H9 (cell line): ENCODE results near the gene MAST4. TPM values are rescaled to one million over a fixed set of nuclear protein-coding genes. Genes with fewer than 3 reads are reported as not detected.

ENCODE experiments used
- DNase-seq: peaks from one replicate; pipeline ENCODE4 v3.0.0-alpha.2; 2017
- H2AFZ ChIP-seq: one replicate; pipeline ENCODE4 v1.6.1; 2013; ENCODE audit warnings: mild to moderate bottlenecking, low read length, control low read depth, moderate library complexity
- H2AK5ac ChIP-seq: 2 replicates; pipeline ENCODE4 v1.6.1; 2013; ENCODE audit warnings: low read length, control low read depth, mixed read lengths; ENCODE audit not compliant: insufficient read length
- H2BK120ac ChIP-seq: one replicate; pipeline ENCODE4 v1.6.1; 2013; ENCODE audit warnings: low read depth, mild to moderate bottlenecking, low read length, control low read depth, inconsistent platforms; ENCODE audit not compliant: poor library complexity, severe bottlenecking
- H2BK12ac ChIP-seq: 2 replicates; pipeline ENCODE4 v1.6.1; 2013; ENCODE audit warnings: low read length, control low read depth, mixed read lengths, low read depth; ENCODE audit not compliant: insufficient read length
- H2BK15ac ChIP-seq: 2 replicates; pipeline ENCODE4 v1.6.1; 2013; ENCODE audit warnings: low read depth, low read length, control low read depth
- H2BK20ac ChIP-seq: one replicate; pipeline ENCODE4 v1.6.1; 2013; ENCODE audit warnings: low read depth, mild to moderate bottlenecking, low read length, control low read depth, inconsistent platforms; ENCODE audit not compliant: poor library complexity, severe bottlenecking
- H2BK5ac ChIP-seq: 2 replicates; pipeline ENCODE4 v1.6.1; 2013; ENCODE audit warnings: low read length, control low read depth, mixed read lengths; ENCODE audit not compliant: insufficient read length
- H3K14ac ChIP-seq: 2 replicates; pipeline ENCODE4 v1.6.1; 2013; ENCODE audit warnings: low read length, control low read depth; ENCODE audit not compliant: insufficient read depth
- H3K18ac ChIP-seq: 2 replicates; pipeline ENCODE4 v1.6.1; 2013; ENCODE audit warnings: low read depth, mild to moderate bottlenecking, mixed read lengths, low read length, control low read depth; ENCODE audit not compliant: insufficient read length
- H3K23ac ChIP-seq: 2 replicates; pipeline ENCODE4 v1.6.1; 2013; ENCODE audit warnings: low read length, control low read depth, mixed read lengths, low read depth; ENCODE audit not compliant: insufficient read length
- H3K23me2 ChIP-seq: 2 replicates; pipeline ENCODE4 v1.6.1; 2013; ENCODE audit warnings: low read depth, mild to moderate bottlenecking, mixed read lengths, low read length, control low read depth; ENCODE audit not compliant: insufficient read length, poor library complexity, severe bottlenecking
- H3K27ac ChIP-seq: 2 replicates; pipeline ENCODE4 v1.5.1; 2013; ENCODE audit warnings: low read length, control low read depth, mixed read lengths, low read depth; ENCODE audit not compliant: insufficient read length
- H3K27me3 ChIP-seq: 2 replicates; pipeline ENCODE4 v1.6.1; 2013; ENCODE audit warnings: low read length, control low read depth, inconsistent platforms; ENCODE audit not compliant: insufficient read depth
- H3K4ac ChIP-seq: 2 replicates; pipeline ENCODE4 v1.6.1; 2013; ENCODE audit warnings: low read depth, mild to moderate bottlenecking, control low read depth, inconsistent platforms, low read length, moderate library complexity
- H3K4me1 ChIP-seq: 2 replicates; pipeline ENCODE4 v1.6.1; 2013; ENCODE audit warnings: low read length, control low read depth, inconsistent platforms; ENCODE audit not compliant: insufficient read depth
- H3K4me2 ChIP-seq: 2 replicates; pipeline ENCODE4 v1.6.1; 2013; ENCODE audit warnings: low read length, control low read depth, mixed read lengths; ENCODE audit not compliant: insufficient read length, insufficient read depth
- H3K56ac ChIP-seq: 2 replicates; pipeline ENCODE4 v1.6.1; 2013; ENCODE audit warnings: low read depth, mild to moderate bottlenecking, mixed read lengths, low read length, control low read depth; ENCODE audit not compliant: insufficient read length
- H3K79me1 ChIP-seq: 2 replicates; pipeline ENCODE4 v1.6.1; 2013; ENCODE audit warnings: low read depth, mild to moderate bottlenecking, moderate library complexity, low read length, control low read depth, inconsistent platforms; ENCODE audit not compliant: insufficient read depth, poor library complexity, severe bottlenecking
- H3K79me2 ChIP-seq: 2 replicates; pipeline ENCODE4 v1.6.1; 2013; ENCODE audit warnings: low read length, control low read depth, inconsistent platforms; ENCODE audit not compliant: insufficient read depth
- H3K9ac ChIP-seq: 2 replicates; pipeline ENCODE4 v1.6.1; 2013; ENCODE audit warnings: low read length, control low read depth, mixed read lengths; ENCODE audit not compliant: insufficient read length; ENCODE audit errors: extremely low read depth
- H3K9me3 ChIP-seq: one replicate; pipeline ENCODE4 v1.6.1; 2013; ENCODE audit warnings: low read depth, low read length, inconsistent platforms; ENCODE audit not compliant: control insufficient read depth
- H3T11ph ChIP-seq: one replicate; pipeline ENCODE4 v1.6.1; 2013; ENCODE audit warnings: mild to moderate bottlenecking, low read length, control low read depth, inconsistent platforms
- H4K20me1 ChIP-seq: one replicate; pipeline ENCODE4 v1.6.1; 2013; ENCODE audit not compliant: control insufficient read depth, insufficient read length, insufficient read depth
- H4K5ac ChIP-seq: 2 replicates; pipeline ENCODE4 v1.6.1; 2013; ENCODE audit warnings: low read depth, mild to moderate bottlenecking, mixed read lengths, low read length, control low read depth; ENCODE audit not compliant: insufficient read length
- H4K8ac ChIP-seq: replicated peaks from 2 replicates; pipeline ENCODE4 v1.6.1; 2013; ENCODE audit warnings: low read length, control low read depth, mixed read lengths, low read depth; ENCODE audit not compliant: insufficient read length
- H4K91ac ChIP-seq: 2 replicates; pipeline ENCODE4 v1.6.1; 2013; ENCODE audit warnings: low read depth, mild to moderate bottlenecking, moderate library complexity, mixed read lengths, low read length, control low read depth; ENCODE audit not compliant: insufficient read length
- H3K27ac Mint-ChIP-seq, 3 experiments: 2 replicates in 2 of 3; 3 replicates in 1 of 3; pipeline ENCODE4 v1.8.0; 2020 to 2021; ENCODE audit warnings: mixed read lengths in 3 of 3, mild to moderate bottlenecking in 1 of 3, moderate library complexity in 1 of 3
- H3K27me3 Mint-ChIP-seq: 2 replicates; pipeline ENCODE4 v1.8.0; 2021; ENCODE audit warnings: low read depth, mild to moderate bottlenecking, moderate library complexity, mixed read lengths
- H3K36me3 Mint-ChIP-seq, 3 experiments: 2 replicates in 2 of 3; 3 replicates in 1 of 3; pipeline ENCODE4 v1.8.0; 2020 to 2021; ENCODE audit warnings: low read depth in 3 of 3, mixed read lengths in 3 of 3; ENCODE audit not compliant: insufficient read depth in 1 of 3
- H3K4me1 Mint-ChIP-seq, 2 experiments: 2 replicates each; pipeline ENCODE4 v1.8.0; 2020; ENCODE audit warnings: mixed read lengths in 2 of 2
- H3K4me3 Mint-ChIP-seq, 2 experiments: 2 replicates in 1 of 2; 3 replicates in 1 of 2; pipeline ENCODE4 v1.8.0; 2020 to 2021; ENCODE audit warnings: mild to moderate bottlenecking in 2 of 2, mixed read lengths in 2 of 2, moderate library complexity in 1 of 2
- H3K9me3 Mint-ChIP-seq, 2 experiments: 2 replicates in 1 of 2; 3 replicates in 1 of 2; pipeline ENCODE4 v1.8.0; 2020; ENCODE audit warnings: mild to moderate bottlenecking in 2 of 2, mixed read lengths in 2 of 2, moderate library complexity in 1 of 2
- WGBS: extraction: QIAGEN DNeasy Blood & Tissue Kit; methylation state at CpG from one replicate; pipeline ENCODE4 v1.1.7; 2013; ENCODE audit warnings: missing lambda C conversion rate, low lambda C conversion rate, mixed read lengths; ENCODE audit not compliant: insufficient read length; ENCODE audit errors: extremely low coverage; 5-methylcytosine and 5-hydroxymethylcytosine counted together
- total RNA-seq: library from RNA; stranded (reverse); gene quantifications from 2 replicates; pipeline ENCODE4 v1.2.1, GENCODE V29; 2021
- TF ChIP-seq, protein P1 (sequence below): fragments of 200-600 bp; sonication (generic); conservative IDR thresholded peaks from 3 replicates; pipeline ENCODE4 v1.8.0; 2021; ENCODE audit warnings: antibody characterized with exemption, mild to moderate bottlenecking

The MAST4 gene
- total RNA-seq, 1 experiment from 2014 or later = 3.7 TPM

DNA sequence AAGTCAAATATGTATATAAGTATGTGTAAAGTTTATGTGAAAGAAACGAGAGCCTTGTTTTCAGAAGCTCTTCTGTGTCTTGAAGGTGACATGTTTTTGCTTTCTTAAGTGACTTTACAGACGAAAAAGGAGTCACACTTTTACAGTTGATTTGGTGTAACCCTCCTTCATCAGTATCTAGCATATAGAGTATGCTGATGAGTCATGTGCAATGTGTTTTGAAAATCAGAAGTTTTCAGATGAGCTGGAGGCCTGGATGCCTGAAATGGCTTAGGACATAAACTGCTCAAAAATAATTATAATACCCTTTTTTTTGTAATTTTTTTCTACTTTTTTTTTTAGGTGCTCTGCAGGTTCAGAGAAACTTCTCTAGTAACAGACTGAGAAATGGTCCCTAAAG, 390.9 kb downstream of the MAST4 start:
- Histone ChIP-seq H4K91ac (no peak overlapping the region), H3K79me1 (no peaks in the 10 kb centered on the region)

More for the DNA sequence above, 390.9 kb downstream of the MAST4 start:
- no peak overlapping the region for H2BK15ac ChIP-seq
- H3K23me2 ChIP-seq = no peaks in the 10 kb centered on the region
- no peaks in the 10 kb centered on the region for H3K79me2 ChIP-seq
- H3K4me1 ChIP-seq = no peaks in the 10 kb centered on the region; the same call in 1 of the 2 replicates
- TF ChIP-seq, protein P1, sequence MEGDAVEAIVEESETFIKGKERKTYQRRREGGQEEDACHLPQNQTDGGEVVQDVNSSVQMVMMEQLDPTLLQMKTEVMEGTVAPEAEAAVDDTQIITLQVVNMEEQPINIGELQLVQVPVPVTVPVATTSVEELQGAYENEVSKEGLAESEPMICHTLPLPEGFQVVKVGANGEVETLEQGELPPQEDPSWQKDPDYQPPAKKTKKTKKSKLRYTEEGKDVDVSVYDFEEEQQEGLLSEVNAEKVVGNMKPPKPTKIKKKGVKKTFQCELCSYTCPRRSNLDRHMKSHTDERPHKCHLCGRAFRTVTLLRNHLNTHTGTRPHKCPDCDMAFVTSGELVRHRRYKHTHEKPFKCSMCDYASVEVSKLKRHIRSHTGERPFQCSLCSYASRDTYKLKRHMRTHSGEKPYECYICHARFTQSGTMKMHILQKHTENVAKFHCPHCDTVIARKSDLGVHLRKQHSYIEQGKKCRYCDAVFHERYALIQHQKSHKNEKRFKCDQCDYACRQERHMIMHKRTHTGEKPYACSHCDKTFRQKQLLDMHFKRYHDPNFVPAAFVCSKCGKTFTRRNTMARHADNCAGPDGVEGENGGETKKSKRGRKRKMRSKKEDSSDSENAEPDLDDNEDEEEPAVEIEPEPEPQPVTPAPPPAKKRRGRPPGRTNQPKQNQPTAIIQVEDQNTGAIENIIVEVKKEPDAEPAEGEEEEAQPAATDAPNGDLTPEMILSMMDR = no peak
- H2AFZ ChIP-seq = no peak overlapping the region
- H3K56ac ChIP-seq = no peak overlapping the region
- H4K5ac ChIP-seq = no peak overlapping the region
- no peak overlapping the region for H3K23ac ChIP-seq
- H3K9me3 ChIP-seq = no peaks in the 10 kb centered on the region
- H2BK20ac ChIP-seq = no peak overlapping the region
- no peaks in the 10 kb centered on the region for H3K27me3 ChIP-seq
- H4K20me1 ChIP-seq = no peaks in the 10 kb centered on the region
- H3K18ac ChIP-seq = no peak overlapping the region
- DNase-seq = no peak
- Mint-ChIP-seq H3K4me3 (no peak overlapping the region), H3K36me3 (no peaks in the 10 kb centered on the region), H3K4me1 (peaks cover 36 to 39% of the 10 kb centered on the region in 2 experiments), H3K27ac (no peak overlapping the region), H3K9me3 (no peaks in the 10 kb centered on the region), H3K27me3 (0 out of 2 replicates have a peak, but pooled peaks cover 2% of the 10 kb centered on the region)
- H3K27ac ChIP-seq = no peak overlapping the region
- no peak overlapping the region for H3K14ac ChIP-seq
- H2BK120ac ChIP-seq = no peak overlapping the region
- no peak overlapping the region for H4K8ac ChIP-seq
- H2AK5ac ChIP-seq = no peak overlapping the region
- H3K4ac ChIP-seq = no peak overlapping the region
- no peak overlapping the region for H3T11ph ChIP-seq
- H3K9ac ChIP-seq = no peak overlapping the region
- no peak overlapping the region for H3K4me2 ChIP-seq
- H2BK12ac ChIP-seq = no peak overlapping the region
- no peak overlapping the region for H2BK5ac ChIP-seq
- no CpG with 5 or more reads among the region's 2 CpGs for WGBS
